Naive thymus-derived CD4-positive, alpha-beta T cell (primary cell): ENCODE measurements around the gene AKAP6. TPM values are rescaled to one million over a fixed set of nuclear protein-coding genes. Genes with fewer than 3 reads are reported as not detected.

Experiments used
- ATAC-seq: fragments of 150-1000 bp; cut with Tn5 transposase; 2 replicates; pipeline ENCODE4 v1.10.0; 2021; ENCODE audit warnings: mild to moderate bottlenecking, moderate library complexity
- CTCF ChIA-PET: fragments of 350-600 bp; sonication (Branson Sonifier 250); formaldehyde crosslinking; loops from one replicate; lab custom pipeline; 2021; ENCODE audit warnings: antibody characterized with exemption; lab: Charles Lee
- POLR2A ChIA-PET: fragments of 350-600 bp; sonication (Branson Sonifier 250); formaldehyde crosslinking; loops from one replicate; lab custom pipeline; 2021; ENCODE audit warnings: antibody characterized with exemption, inconsistent platforms; lab: Charles Lee
- DNase-seq, 9 donors: peaks; one replicate each; pipeline versions ENCODE4 v3.0.0 to v3.0.0-alpha.2; 2020 to 2022; ENCODE audit warnings: mixed read lengths in 1 of 9
- H3K27ac ChIP-seq: one replicate; pipeline ENCODE4 v1.7.0; 2013; ENCODE audit warnings: mild to moderate bottlenecking, low read depth, low read length, moderate library complexity
- H3K27me3 ChIP-seq, 2 donors: one replicate each; pipeline ENCODE4 v1.7.0; 2013; ENCODE audit warnings: low read length in 2 of 2, mild to moderate bottlenecking in 2 of 2, moderate library complexity in 2 of 2; ENCODE audit not compliant: control insufficient read depth in 2 of 2, insufficient read depth in 2 of 2
- H3K36me3 ChIP-seq, 3 experiments: 1 replicate in 2 of 3; 2 replicates in 1 of 3; pipeline ENCODE4 v1.7.0; 2013; ENCODE audit warnings: low read length in 3 of 3, mild to moderate bottlenecking in 3 of 3, moderate library complexity in 1 of 3; ENCODE audit not compliant: insufficient read depth in 3 of 3, control insufficient read depth in 2 of 3
- H3K4me1 ChIP-seq, 2 donors: one replicate each; pipeline ENCODE4 v1.7.0; 2013; ENCODE audit warnings: low read length in 2 of 2, mild to moderate bottlenecking in 2 of 2, moderate library complexity in 1 of 2; ENCODE audit not compliant: control insufficient read depth in 2 of 2, insufficient read depth in 2 of 2
- H3K4me3 ChIP-seq: 2 replicates; pipeline ENCODE4 v1.7.0; 2013; ENCODE audit warnings: mild to moderate bottlenecking, low read length
- H3K9me3 ChIP-seq, 3 experiments: 1 replicate in 2 of 3; 2 replicates in 1 of 3; pipeline ENCODE4 v1.7.0; 2013; ENCODE audit warnings: low read length in 3 of 3; ENCODE audit not compliant: control insufficient read depth in 2 of 3
- H3K27ac Mint-ChIP-seq, 9 donors: one replicate each; pipeline ENCODE4 v1.8.0; 2020 to 2022; ENCODE audit warnings: mixed read lengths in 9 of 9, mild to moderate bottlenecking in 8 of 9, moderate library complexity in 5 of 9, inconsistent platforms in 2 of 9
- H3K27me3 Mint-ChIP-seq, 5 donors: one replicate each; pipeline ENCODE4 v1.8.0; 2021 to 2022; ENCODE audit warnings: mixed read lengths in 5 of 5, mild to moderate bottlenecking in 1 of 5
- H3K36me3 Mint-ChIP-seq, 5 donors: one replicate each; pipeline ENCODE4 v1.8.0; 2020 to 2022; ENCODE audit warnings: mixed read lengths in 5 of 5, mild to moderate bottlenecking in 3 of 5, inconsistent platforms in 1 of 5
- H3K4me1 Mint-ChIP-seq, 7 donors: one replicate each; pipeline ENCODE4 v1.8.0; 2020 to 2022; ENCODE audit warnings: mixed read lengths in 7 of 7, mild to moderate bottlenecking in 3 of 7, inconsistent platforms in 1 of 7
- H3K4me3 Mint-ChIP-seq, 10 donors: one replicate each; pipeline ENCODE4 v1.8.0; 2020 to 2022; ENCODE audit warnings: mild to moderate bottlenecking in 10 of 10, mixed read lengths in 10 of 10, moderate library complexity in 6 of 10, inconsistent platforms in 2 of 10
- H3K9me3 Mint-ChIP-seq, 11 donors: one replicate each; pipeline ENCODE4 v1.8.0; 2020 to 2022; ENCODE audit warnings: mixed read lengths in 11 of 11, mild to moderate bottlenecking in 4 of 11, inconsistent platforms in 1 of 11, moderate library complexity in 1 of 11
- intact Hi-C, 2 donors: fragments of 100-400 bp; cut with micrococcal nuclease; formaldehyde crosslinking; loops; one replicate each; pipeline ENCODE4 v1.15.1; 2023
- polyA plus RNA-seq, 2 donors: library from polyadenylated mRNA; unstranded; fragments of 300-500 nt; fragmentation: Illumina TruSeq; gene quantifications; one replicate each; pipeline ENCODE4 v1.2.3, GENCODE V29; 2021
- total RNA-seq, 6 experiments: library from RNA in 5 of 6; stranded (reverse) in 5 of 6; gene quantifications; 1 replicate in 5 of 6; 2 replicates in 1 of 6; pipeline ENCODE4 v1.2.3 and lab custom pipeline; 2021 to 2026

AKAP6 gene
- total and polyA plus RNA-seq, 7 experiments from 2014 or later: 0.29 to 7.9 (median 4.1) TPM

- CTCF ChIA-PET: no interaction called here
- Histone ChIP-seq H3K27ac (no peak overlapping the region), H3K27me3 (no peaks in the 10 kb centered on the region), H3K4me3 (no peak overlapping the region), H3K36me3 (no peaks in the 10 kb centered on the region), H3K9me3 (no peaks in the 10 kb centered on the region), H3K4me1 (no peaks in the 10 kb centered on the region)
- ATAC-seq (no peak), DNase-seq (no peak)
- no peaks in the 10 kb centered on the region for H3K27me3 Mint-ChIP-seq
- POLR2A ChIA-PET: no interaction called here
- H3K4me1 Mint-ChIP-seq: peaks cover 0 to 11% (median 7%) of the 10 kb centered on the region in 7 donors
- intact Hi-C loops: no loop called here
- H3K36me3 Mint-ChIP-seq: peaks cover 0 to 22% (median 4%) of the 10 kb centered on the region in 5 donors
- no peak overlapping the region for H3K27ac Mint-ChIP-seq
- H3K9me3 Mint-ChIP-seq: peaks cover 0 to 3% (median 0%) of the 10 kb centered on the region in 11 donors
- H3K4me3 Mint-ChIP-seq: no peak overlapping the region
Observed at GRCh38 chr14:32434180-32434579, 105.1 kb downstream of the AKAP6 start.

GRCh38 chr14:32434880-32435279, 105.8 kb downstream of the AKAP6 start:
- intact Hi-C loops: no loop called here
- H3K36me3 Mint-ChIP-seq: peaks cover 0 to 27% (median 5%) of the 10 kb centered on the region in 5 donors
- Histone ChIP-seq H3K4me1 (no peaks in the 10 kb centered on the region), H3K27ac (no peak overlapping the region), H3K27me3 (no peaks in the 10 kb centered on the region), H3K9me3 (no peaks in the 10 kb centered on the region), H3K4me3 (no peak overlapping the region), H3K36me3 (no peaks in the 10 kb centered on the region)
- ATAC-seq: no peak
- ChIA-PET CTCF (no interaction called here), POLR2A (no interaction called here)
- H3K4me3 Mint-ChIP-seq: no peak overlapping the region
- DNase-seq: no peak
- H3K27ac Mint-ChIP-seq: no peak overlapping the region
- H3K27me3 Mint-ChIP-seq: no peaks in the 10 kb centered on the region
- H3K9me3 Mint-ChIP-seq: peaks cover 0 to 9% (median 0%) of the 10 kb centered on the region in 11 donors
- H3K4me1 Mint-ChIP-seq: peaks cover 0 to 11% (median 7%) of the 10 kb centered on the region in 7 donors

- Mint-ChIP-seq H3K4me3 (no peak overlapping the region), H3K36me3 (peaks cover 0 to 27% (median 5%) of the 10 kb centered on the region in 5 donors), H3K9me3 (peaks cover 0 to 11% (median 0%) of the 10 kb centered on the region in 11 donors), H3K27me3 (no peaks in the 10 kb centered on the region), H3K27ac (no peak overlapping the region), H3K4me1 (peaks cover 0 to 11% (median 7%) of the 10 kb centered on the region in 7 donors)
- Histone ChIP-seq H3K4me3 (no peak overlapping the region), H3K9me3 (no peaks in the 10 kb centered on the region), H3K27me3 (no peaks in the 10 kb centered on the region), H3K27ac (no peak overlapping the region), H3K4me1 (no peaks in the 10 kb centered on the region), H3K36me3 (no peaks in the 10 kb centered on the region)
- intact Hi-C loops: no loop called here
- POLR2A ChIA-PET: no interaction called here
- ATAC-seq (no peak), DNase-seq (no peak)
- CTCF ChIA-PET: no interaction called here
Observed at GRCh38 chr14:32435411-32435810, 106.3 kb downstream of the AKAP6 start.

GRCh38 chr14:32436993-32437392, 107.9 kb downstream of the AKAP6 start:
- H3K36me3 Mint-ChIP-seq: peaks cover 0 to 27% (median 5%) of the 10 kb centered on the region in 5 donors
- H3K4me3 ChIP-seq: no peak overlapping the region
- no peaks in the 10 kb centered on the region for H3K27me3 ChIP-seq
- no peaks in the 10 kb centered on the region for H3K27me3 Mint-ChIP-seq
- H3K4me1 Mint-ChIP-seq: peaks cover 0 to 11% (median 7%) of the 10 kb centered on the region in 7 donors
- POLR2A ChIA-PET: no interaction called here
- no peak for ATAC-seq
- H3K4me1 ChIP-seq: no peaks in the 10 kb centered on the region
- H3K27ac ChIP-seq: no peak overlapping the region
- intact Hi-C loops: no loop called here
- CTCF ChIA-PET: no interaction called here
- no peak overlapping the region for H3K4me3 Mint-ChIP-seq
- no peak overlapping the region for H3K27ac Mint-ChIP-seq
- peaks cover 0 to 11% (median 0%) of the 10 kb centered on the region in 11 donors for H3K9me3 Mint-ChIP-seq
- no peaks in the 10 kb centered on the region for H3K36me3 ChIP-seq
- H3K9me3 ChIP-seq: no peaks in the 10 kb centered on the region
- no peak for DNase-seq

DNA sequence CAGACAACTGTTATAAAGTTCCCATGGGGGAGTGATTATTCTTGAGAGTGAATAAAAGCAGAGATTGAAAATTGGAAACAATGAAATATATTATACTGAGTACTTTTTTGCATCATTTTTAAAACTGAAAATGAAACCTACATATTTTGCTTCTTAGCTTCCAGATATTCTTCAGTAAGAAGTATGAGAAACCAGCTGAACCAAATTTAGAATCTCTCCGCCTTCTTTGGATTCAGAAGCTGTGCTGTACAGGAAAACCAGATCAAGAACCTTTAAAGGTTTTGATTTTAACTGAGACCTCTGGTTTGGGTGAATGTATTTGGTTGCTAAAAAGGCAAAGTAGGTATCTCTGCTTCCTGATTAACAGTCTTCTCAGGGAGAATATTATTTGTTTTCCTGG, 109.4 kb downstream of the AKAP6 start:
- ATAC-seq: no peak
- Mint-ChIP-seq H3K27me3 (no peaks in the 10 kb centered on the region), H3K27ac (peak overlapping the region in 1 of 9 donors; percentile 68), H3K4me3 (peak overlapping the region in 2 of 10 donors; percentile 5 to 53), H3K4me1 (peaks cover 0 to 11% (median 7%) of the 10 kb centered on the region in 7 donors), H3K9me3 (peaks cover 0 to 11% (median 0%) of the 10 kb centered on the region in 11 donors), H3K36me3 (peaks cover 0 to 18% (median 5%) of the 10 kb centered on the region in 5 donors)
- Histone ChIP-seq H3K4me1 (no peaks in the 10 kb centered on the region), H3K9me3 (no peaks in the 10 kb centered on the region), H3K36me3 (no peaks in the 10 kb centered on the region), H3K4me3 (no peak overlapping the region), H3K27me3 (no peaks in the 10 kb centered on the region), H3K27ac (no peak overlapping the region)
- intact Hi-C loops: no loop called here
- no peak for DNase-seq
- ChIA-PET CTCF (no interaction called here), POLR2A (no interaction called here)

DNA sequence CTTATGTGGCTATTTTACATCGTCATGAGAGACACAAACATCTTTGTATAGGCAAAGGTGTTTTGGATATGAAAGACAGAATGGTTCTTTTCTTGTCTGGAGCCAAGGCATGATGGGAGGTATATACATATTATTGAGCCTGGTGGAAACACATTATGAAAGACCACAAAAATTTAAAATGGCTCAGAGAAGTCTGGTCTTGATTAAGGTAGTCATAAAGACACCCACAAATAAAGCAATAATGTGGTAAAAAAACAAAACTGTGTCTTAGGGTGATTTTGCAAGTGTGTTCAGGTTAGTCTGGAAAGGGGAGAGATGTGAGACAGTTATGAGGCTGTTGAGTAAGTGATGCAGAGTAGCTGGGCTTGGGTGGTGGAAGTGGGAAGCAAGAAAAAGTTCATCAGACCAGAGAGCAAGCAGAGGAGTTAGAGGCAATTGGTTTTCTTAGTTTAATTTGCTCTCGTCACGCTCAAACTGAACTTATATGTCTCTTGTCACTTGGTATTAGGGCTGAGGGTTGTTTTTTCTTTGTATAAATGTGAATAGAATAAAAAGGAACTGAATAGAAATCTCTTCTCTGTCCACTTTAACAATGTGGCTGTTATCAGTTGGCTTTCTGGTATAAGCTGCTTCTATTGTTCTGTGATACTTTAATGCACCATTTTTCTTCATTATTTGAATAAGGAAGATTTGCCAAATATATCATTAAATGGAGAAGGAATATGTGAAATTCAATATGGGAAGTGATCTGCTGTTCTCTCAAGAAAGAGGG, 115.0 kb downstream of the AKAP6 start:
- Histone ChIP-seq H3K36me3 (no peaks in the 10 kb centered on the region), H3K27me3 (no peaks in the 10 kb centered on the region), H3K4me3 (no peak overlapping the region), H3K27ac (no peak overlapping the region), H3K9me3 (no peaks in the 10 kb centered on the region), H3K4me1 (no peaks in the 10 kb centered on the region)
- Mint-ChIP-seq H3K4me3 (no peak overlapping the region), H3K27ac (no peak overlapping the region), H3K27me3 (no peaks in the 10 kb centered on the region), H3K9me3 (peaks cover 0 to 10% (median 0%) of the 10 kb centered on the region in 11 donors), H3K36me3 (peaks cover 0 to 8% (median 5%) of the 10 kb centered on the region in 5 donors), H3K4me1 (peaks cover 0 to 1% (median 0%) of the 10 kb centered on the region in 7 donors)
- ATAC-seq (no peak), DNase-seq (no peak)
- CTCF ChIA-PET: no interaction called here
- POLR2A ChIA-PET: no interaction called here
- intact Hi-C loops: no loop called here

- no peak overlapping the region for H3K27ac Mint-ChIP-seq
- no peak for ATAC-seq
- no peaks in the 10 kb centered on the region for H3K9me3 Mint-ChIP-seq
- POLR2A ChIA-PET: no interaction called here
- H3K4me3 Mint-ChIP-seq: no peak overlapping the region
- CTCF ChIA-PET: no interaction called here
- H3K27ac ChIP-seq: no peak overlapping the region
- H3K4me1 Mint-ChIP-seq: no peaks in the 10 kb centered on the region
- no peak overlapping the region for H3K4me3 ChIP-seq
- no peaks in the 10 kb centered on the region for H3K4me1 ChIP-seq
- intact Hi-C loops: no loop called here
- H3K27me3 Mint-ChIP-seq: no peaks in the 10 kb centered on the region
- no peaks in the 10 kb centered on the region for H3K9me3 ChIP-seq
- H3K27me3 ChIP-seq: no peaks in the 10 kb centered on the region
- no peak for DNase-seq
- peaks cover 0 to 3% (median 0%) of the 10 kb centered on the region in 5 donors for H3K36me3 Mint-ChIP-seq
- no peaks in the 10 kb centered on the region for H3K36me3 ChIP-seq
Observed at GRCh38 chr14:32447371-32447770, 118.3 kb downstream of the AKAP6 start.
